ENCODE results near the gene MINDY2.

DNA sequence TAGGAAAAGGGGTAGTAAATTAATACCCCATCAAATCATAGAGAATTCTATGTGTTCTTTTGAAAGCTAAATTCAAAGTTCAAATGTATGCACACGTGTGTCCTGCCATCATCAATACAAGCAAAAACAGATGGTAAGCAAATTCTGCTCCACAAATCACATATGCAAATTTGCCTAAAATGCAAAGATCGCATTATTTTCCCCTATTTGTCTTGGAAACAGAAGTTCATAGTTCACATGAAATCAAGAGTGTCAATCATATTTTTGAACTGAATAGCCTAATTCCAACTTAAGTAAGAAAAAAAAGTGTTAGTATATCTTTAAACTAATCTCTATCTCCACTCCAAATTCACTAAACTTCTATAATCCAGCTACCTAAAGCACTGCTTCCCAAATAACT is 30.1 kb upstream of the MINDY2 start:
- TF ChIP-seq, protein P1, sequence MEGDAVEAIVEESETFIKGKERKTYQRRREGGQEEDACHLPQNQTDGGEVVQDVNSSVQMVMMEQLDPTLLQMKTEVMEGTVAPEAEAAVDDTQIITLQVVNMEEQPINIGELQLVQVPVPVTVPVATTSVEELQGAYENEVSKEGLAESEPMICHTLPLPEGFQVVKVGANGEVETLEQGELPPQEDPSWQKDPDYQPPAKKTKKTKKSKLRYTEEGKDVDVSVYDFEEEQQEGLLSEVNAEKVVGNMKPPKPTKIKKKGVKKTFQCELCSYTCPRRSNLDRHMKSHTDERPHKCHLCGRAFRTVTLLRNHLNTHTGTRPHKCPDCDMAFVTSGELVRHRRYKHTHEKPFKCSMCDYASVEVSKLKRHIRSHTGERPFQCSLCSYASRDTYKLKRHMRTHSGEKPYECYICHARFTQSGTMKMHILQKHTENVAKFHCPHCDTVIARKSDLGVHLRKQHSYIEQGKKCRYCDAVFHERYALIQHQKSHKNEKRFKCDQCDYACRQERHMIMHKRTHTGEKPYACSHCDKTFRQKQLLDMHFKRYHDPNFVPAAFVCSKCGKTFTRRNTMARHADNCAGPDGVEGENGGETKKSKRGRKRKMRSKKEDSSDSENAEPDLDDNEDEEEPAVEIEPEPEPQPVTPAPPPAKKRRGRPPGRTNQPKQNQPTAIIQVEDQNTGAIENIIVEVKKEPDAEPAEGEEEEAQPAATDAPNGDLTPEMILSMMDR (IDR thresholded peaks at IDR 0.05): no peak
- TF ChIP-seq POLR2A (IDR thresholded peaks at IDR 0.05): no peak
